HG03159 (cell line): ENCODE data around the gene P4HA2.
"Not testable (repeated sequence)": the region's sequence is repeated elsewhere in the genome, so short reads cannot be mapped to it uniquely, and the experiment has no call there.

Source experiments
- ATAC-seq: cut with Tn5 transposase; IDR thresholded peaks from one replicate; pipeline ENCODE4 v1.9.1; 2021; ENCODE audit warnings: mild to moderate bottlenecking, moderate library complexity; ENCODE audit not compliant: unreplicated experiment

P4HA2 gene

DNA sequence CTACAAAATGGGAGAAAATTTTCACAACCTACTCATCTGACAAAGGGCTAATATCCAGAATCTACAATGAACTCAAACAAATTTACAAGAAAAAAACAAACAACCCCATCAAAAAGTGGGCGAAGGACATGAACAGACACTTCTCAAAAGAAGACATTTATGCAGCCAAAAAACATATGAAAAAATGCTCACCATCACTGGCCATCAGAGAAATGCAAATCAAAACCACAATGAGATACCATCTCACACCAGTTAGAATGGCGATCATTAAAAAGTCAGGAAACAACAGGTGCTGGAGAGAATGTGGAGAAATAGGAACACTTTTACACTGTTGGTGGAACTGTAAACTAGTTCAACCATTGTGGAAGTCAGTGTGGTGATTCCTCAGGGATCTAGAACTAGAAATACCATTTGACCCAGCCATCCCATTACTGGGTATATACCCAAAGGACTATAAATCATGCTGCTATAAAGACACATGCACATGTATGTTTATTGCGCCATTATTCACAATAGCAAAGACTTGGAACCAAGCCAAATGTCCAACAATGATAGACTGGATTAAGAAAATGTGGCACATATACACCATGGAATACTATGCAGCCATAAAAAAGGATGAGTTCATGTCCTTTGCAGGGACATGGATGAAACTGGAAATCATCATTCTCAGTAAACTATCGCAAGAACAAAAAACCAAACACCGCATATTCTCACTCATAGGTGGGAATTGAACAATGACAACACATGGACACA is 65.9 kb downstream of the P4HA2 start:
- not testable (repeated sequence) for ATAC-seq

DNA sequence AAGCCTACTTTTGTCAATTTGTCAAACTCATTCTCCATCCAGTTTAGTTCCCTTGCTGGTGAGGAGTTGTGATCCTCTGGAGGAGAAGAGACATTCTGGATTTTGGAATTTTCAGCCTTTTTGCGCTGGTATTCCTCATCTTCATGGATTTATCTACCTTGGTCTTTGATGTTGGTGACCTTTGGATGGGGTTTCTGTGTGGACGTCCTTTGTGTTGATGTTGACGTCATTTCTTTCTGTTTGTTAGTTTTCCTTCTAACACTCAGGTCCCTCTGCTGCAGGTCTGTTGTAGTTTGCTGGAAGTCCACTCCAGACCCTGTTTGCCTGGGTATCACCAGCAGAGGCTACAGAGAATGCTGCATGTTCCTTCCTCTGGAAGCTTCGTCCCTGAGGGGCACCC is 71.2 kb downstream of the P4HA2 start:
- no peak for ATAC-seq

DNA sequence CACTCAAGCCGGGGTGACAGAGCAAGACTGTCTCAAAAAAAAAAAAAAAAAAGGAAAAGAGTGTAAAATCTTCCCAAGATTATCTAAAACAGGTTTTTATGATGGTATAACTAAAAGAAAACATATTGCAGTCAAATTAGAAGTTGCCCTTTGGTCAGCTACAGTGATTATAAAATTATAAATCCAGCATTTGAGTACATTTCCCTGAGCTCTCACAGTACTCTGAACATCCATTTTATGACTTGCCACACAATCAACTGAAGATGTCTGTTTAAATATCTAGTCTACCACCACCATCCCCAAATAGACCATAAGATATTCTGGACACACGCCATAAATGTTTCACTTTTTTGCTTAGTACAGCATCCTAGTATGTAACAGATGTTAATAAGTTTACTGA is 77.1 kb downstream of the P4HA2 start:
- no peak for ATAC-seq

DNA sequence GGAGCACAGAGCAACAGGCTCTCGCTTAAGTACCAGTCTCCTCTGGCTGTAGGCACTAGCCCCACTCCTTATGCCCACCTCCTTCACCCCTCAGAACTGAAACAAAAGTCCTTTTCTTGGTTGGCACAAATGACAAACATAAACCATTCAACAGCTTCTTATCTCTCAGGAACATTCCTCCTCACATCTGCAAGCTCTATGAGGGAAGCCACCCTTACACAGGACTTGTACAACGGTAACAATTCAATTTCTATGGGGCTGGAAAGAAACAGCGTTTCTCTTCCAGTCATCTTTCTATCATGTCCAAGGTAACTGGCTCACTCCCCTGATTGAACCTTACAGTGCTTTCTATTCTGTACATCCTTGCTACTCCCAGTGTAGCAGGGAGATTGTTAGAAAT is 80.0 kb downstream of the P4HA2 start:
- ATAC-seq, result no peak

DNA sequence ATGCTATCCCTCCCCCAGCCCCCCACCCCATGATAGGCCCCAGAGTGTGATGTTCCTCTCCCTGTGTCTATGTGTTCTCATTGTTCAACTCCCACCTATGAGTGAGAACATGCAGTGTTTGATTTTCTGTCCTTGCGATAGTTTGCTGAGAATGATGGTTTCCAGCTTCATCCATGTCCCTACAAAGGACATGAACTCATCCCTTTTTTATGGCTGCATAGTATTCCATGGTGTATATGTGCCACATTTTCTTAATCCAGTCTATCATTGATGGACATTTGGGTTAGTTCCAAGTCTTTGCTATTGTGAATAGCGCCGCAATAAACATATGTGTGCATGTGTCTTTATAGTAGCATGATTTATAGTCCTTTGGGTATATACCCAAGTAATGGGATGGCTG is 82.3 kb downstream of the P4HA2 start:
- not testable (repeated sequence) for ATAC-seq

DNA sequence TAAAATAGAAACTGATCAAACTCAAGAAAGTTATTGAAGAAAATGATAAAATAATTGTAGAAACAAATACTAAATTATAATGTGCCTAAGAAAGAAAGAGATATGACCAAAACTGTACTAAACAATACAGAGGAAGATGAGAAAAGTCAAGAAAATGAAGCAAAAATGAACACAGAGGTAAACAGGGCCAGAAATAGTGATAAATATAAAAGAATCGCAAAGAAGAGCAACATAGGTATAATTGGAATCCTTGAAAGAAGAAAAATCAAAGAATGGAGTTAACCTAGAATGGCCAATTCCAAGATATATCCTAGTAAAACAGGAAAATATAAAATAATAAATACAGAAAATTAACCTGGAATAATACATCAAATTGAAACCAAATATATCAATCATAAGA is 84.5 kb downstream of the P4HA2 start:
- no peak for ATAC-seq

DNA sequence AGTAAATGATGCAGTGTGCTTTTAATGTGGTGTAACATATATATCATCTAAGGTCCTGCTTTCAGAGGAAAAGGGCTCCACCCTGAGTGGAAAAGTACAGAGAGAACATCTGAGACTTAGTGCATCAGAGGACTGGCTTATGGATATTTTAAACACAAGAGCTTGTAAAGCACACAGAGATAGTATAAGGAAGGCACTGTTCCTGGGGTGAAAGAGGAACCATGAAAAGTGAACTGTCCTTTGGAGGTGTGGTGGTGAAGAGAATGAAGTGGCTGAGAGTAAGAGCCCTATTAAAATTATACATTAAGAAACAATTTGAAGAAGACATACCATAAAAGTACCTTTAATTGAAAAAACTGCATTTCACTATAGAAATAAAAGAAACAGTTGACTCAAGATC is 85.2 kb downstream of the P4HA2 start:
- no peak for ATAC-seq
